HG02970 (cell line): ENCODE data around the gene TM9SF2.
"Not testable (repeated sequence)": the region's sequence is repeated elsewhere in the genome, so short reads cannot be mapped to it uniquely, and the experiment has no call there.

ENCODE experiments used
- ATAC-seq: cut with Tn5 transposase; IDR thresholded peaks from one replicate; pipeline ENCODE4 v1.9.1; 2021; ENCODE audit warnings: mild to moderate bottlenecking, moderate library complexity, moderate number of reproducible peaks; ENCODE audit not compliant: unreplicated experiment, low FRiP score

TM9SF2 gene

GRCh38 chr13:99528547-99528946 is 27.3 kb downstream of the TM9SF2 start:
- no peak for ATAC-seq

- no peak for ATAC-seq
These were observed 34.8 kb downstream of the TM9SF2 start for GRCh38 chr13:99536023-99536422.

- ATAC-seq: no peak
These were observed 39.3 kb downstream of the TM9SF2 start for GRCh38 chr13:99540530-99540929.

GRCh38 chr13:99542788-99543406 is 41.6 kb downstream of the TM9SF2 start:
- peak; percentile 96 for ATAC-seq

- no peak for ATAC-seq
These were observed 44.1 kb downstream of the TM9SF2 start for GRCh38 chr13:99545361-99545760.

GRCh38 chr13:99545979-99546378 is 44.7 kb downstream of the TM9SF2 start:
- no peak for ATAC-seq

GRCh38 chr13:99546878-99547277 is 45.6 kb downstream of the TM9SF2 start:
- ATAC-seq: no peak

GRCh38 chr13:99548448-99548847 is 47.2 kb downstream of the TM9SF2 start:
- no peak for ATAC-seq

- no peak for ATAC-seq
These were observed 51.8 kb downstream of the TM9SF2 start for GRCh38 chr13:99553033-99553432.

- ATAC-seq: no peak
These were observed 53.9 kb downstream of the TM9SF2 start for GRCh38 chr13:99555149-99555548.

- ATAC-seq: no peak
These were observed 55.7 kb downstream of the TM9SF2 start for GRCh38 chr13:99556867-99557443.

- no peak for ATAC-seq
These were observed 57.4 kb downstream of the TM9SF2 start for GRCh38 chr13:99558570-99559180.

GRCh38 chr13:99559560-99559959 is 58.3 kb downstream of the TM9SF2 start:
- ATAC-seq: no peak

- ATAC-seq: no peak
These were observed 62.1 kb downstream of the TM9SF2 start for GRCh38 chr13:99563404-99563803.

- no peak for ATAC-seq
These were observed 63.1 kb downstream of the TM9SF2 start for GRCh38 chr13:99564386-99564785.

- ATAC-seq: no peak
These were observed 64.3 kb downstream of the TM9SF2 start for GRCh38 chr13:99565478-99566124.

GRCh38 chr13:99566125-99567083 is 65.1 kb downstream of the TM9SF2 start:
- ATAC-seq: no peak

GRCh38 chr13:99568901-99569300 is 67.6 kb downstream of the TM9SF2 start:
- ATAC-seq: not testable (repeated sequence)

- no peak for ATAC-seq
These were observed 70.9 kb downstream of the TM9SF2 start for GRCh38 chr13:99572131-99572530.

GRCh38 chr13:99572921-99573320 is 71.6 kb downstream of the TM9SF2 start:
- no peak for ATAC-seq
